Hepatocyte (in vitro differentiated cells): Measurements from ENCODE around the gene MLPH. TPM values are rescaled to one million over a fixed set of nuclear protein-coding genes. Genes with fewer than 3 reads are reported as not detected.
A peak's percentile ranks its signal among the peaks of the same experiment; 100 is the strongest.

Experiments used
- DNase-seq: peaks from one replicate; pipeline ENCODE4 v3.0.0-alpha.2; 2016; ENCODE audit warnings: low spot score
- H2AFZ ChIP-seq: fragments of 200-600 bp; sonication (generic); 2 replicates; pipeline ENCODE4 v1.6.0; 2016; ENCODE audit warnings: antibody characterized with exemption, mild to moderate bottlenecking
- H3K27ac ChIP-seq: fragments of 200-600 bp; sonication (generic); 2 replicates; pipeline ENCODE4 v1.5.1; 2016; ENCODE audit warnings: mild to moderate bottlenecking
- H3K27me3 ChIP-seq: fragments of 200-600 bp; sonication (generic); 2 replicates; pipeline ENCODE4 v1.6.1; 2016
- H3K36me3 ChIP-seq: fragments of 200-600 bp; sonication (generic); replicated peaks from 2 replicates; pipeline ENCODE4 v1.5.1; 2016; ENCODE audit warnings: low read depth; ENCODE audit not compliant: insufficient read depth
- H3K4me1 ChIP-seq: fragments of 200-600 bp; sonication (generic); 2 replicates; pipeline ENCODE4 v1.5.1; 2016; ENCODE audit warnings: mild to moderate bottlenecking, moderate library complexity; ENCODE audit not compliant: insufficient read depth
- H3K4me2 ChIP-seq: fragments of 200-600 bp; sonication (generic); 2 replicates; pipeline ENCODE4 v1.6.0; 2016
- H3K4me3 ChIP-seq: fragments of 200-600 bp; sonication (generic); 2 replicates; pipeline ENCODE4 v1.5.1; 2016; ENCODE audit warnings: mild to moderate bottlenecking
- H3K79me2 ChIP-seq: fragments of 200-600 bp; sonication (generic); 2 replicates; pipeline ENCODE4 v1.6.0; 2017; ENCODE audit warnings: mild to moderate bottlenecking
- H3K9me2 ChIP-seq: fragments of 200-600 bp; sonication (generic); replicated peaks from 2 replicates; pipeline ENCODE4 v1.6.0; 2017; ENCODE audit warnings: mild to moderate bottlenecking; ENCODE audit not compliant: insufficient read depth
- H3K9me3 ChIP-seq: fragments of 200-600 bp; sonication (generic); 2 replicates; pipeline ENCODE4 v1.5.1; 2016; ENCODE audit warnings: low read depth, mild to moderate bottlenecking
- H4K20me1 ChIP-seq: fragments of 200-600 bp; sonication (generic); 2 replicates; pipeline ENCODE4 v1.6.0; 2016; ENCODE audit warnings: mild to moderate bottlenecking; ENCODE audit not compliant: insufficient read depth, poor library complexity, severe bottlenecking
- CTCF ChIP-seq: fragments of 200-600 bp; sonication (generic); IDR thresholded peaks from 2 replicates; pipeline ENCODE4 v1.5.1; 2016; ENCODE audit warnings: antibody characterized with exemption, mild to moderate bottlenecking; ENCODE audit not compliant: poor library complexity
- EZH2 ChIP-seq: fragments of 200-600 bp; sonication (generic); IDR thresholded peaks from 2 replicates; pipeline ENCODE4 v1.6.1; 2016; ENCODE audit warnings: antibody characterized with exemption, mild to moderate bottlenecking, borderline replicate concordance
- EZH2phosphoT487 ChIP-seq: fragments of 200-600 bp; sonication (generic); IDR thresholded peaks from one replicate; pipeline ENCODE4 v1.6.1; 2018; ENCODE audit warnings: antibody characterized with exemption, mild to moderate bottlenecking, low read depth, moderate library complexity; ENCODE audit not compliant: unreplicated experiment, severe bottlenecking
- WGBS: methylation state at CpG from one replicate; pipeline ENCODE4 v1.1.6; 2016; ENCODE audit warnings: low lambda C conversion rate; ENCODE audit errors: missing lambda C conversion rate; 5-methylcytosine and 5-hydroxymethylcytosine counted together
- polyA plus RNA-seq: library from polyadenylated mRNA; unstranded; fragments of >200 nt; fragmentation: Nextera tagmentation; extraction: Ambion mirVana; gene quantifications from 2 replicates; pipeline ENCODE4 v1.2.1, GENCODE V29; 2016
- total RNA-seq: library from RNA; depleted of rRNA; stranded (reverse); fragments of >200 nt; gene quantifications from 2 replicates; pipeline ENCODE4 v1.2.3, GENCODE V29; 2014

The MLPH gene
- total and polyA plus RNA-seq, 2 experiments from 2014 or later = 6.7 to 12.3 TPM

GRCh38 chr2:237448171-237448570 lies 38.9 kb upstream of the MLPH start:
- Histone ChIP-seq H3K4me1 (peaks cover 5% of the 10 kb centered on the region), H3K79me2 (no peaks in the 10 kb centered on the region), H3K9me3 (no peaks in the 10 kb centered on the region), H3K4me3 (no peak overlapping the region), H2AFZ (no peak overlapping the region), H3K36me3 (no peaks in the 10 kb centered on the region), H4K20me1 (no peaks in the 10 kb centered on the region), H3K27ac (no peak overlapping the region), H3K4me2 (no peak overlapping the region), H3K9me2 (no peaks in the 10 kb centered on the region), H3K27me3 (no peaks in the 10 kb centered on the region)
- TF ChIP-seq EZH2 (no peak), CTCF (no peak), EZH2phosphoT487 (no peak)
- WGBS = 87% methylated on average over 7 of the region's 7 CpGs
- no peak for DNase-seq

- Histone ChIP-seq H3K9me2 (no peaks in the 10 kb centered on the region), H2AFZ (no peak overlapping the region), H3K27ac (no peak overlapping the region), H3K36me3 (no peaks in the 10 kb centered on the region), H3K4me2 (no peak overlapping the region), H3K4me3 (no peak overlapping the region), H4K20me1 (no peaks in the 10 kb centered on the region), H3K4me1 (peaks cover 5% of the 10 kb centered on the region), H3K9me3 (no peaks in the 10 kb centered on the region), H3K79me2 (no peaks in the 10 kb centered on the region), H3K27me3 (no peaks in the 10 kb centered on the region)
- TF ChIP-seq EZH2 (no peak), EZH2phosphoT487 (no peak), CTCF (no peak)
- DNase-seq = no peak
- WGBS = 93% methylated on average over 6 of the region's 6 CpGs
Observed at GRCh38 chr2:237448626-237449025, 38.4 kb upstream of the MLPH start.

- no peaks in the 10 kb centered on the region for H4K20me1 ChIP-seq
- H3K27ac ChIP-seq = peak overlapping the region; percentile 43
- no peaks in the 10 kb centered on the region for H3K36me3 ChIP-seq
- H3K9me2 ChIP-seq = no peaks in the 10 kb centered on the region
- no peaks in the 10 kb centered on the region for H3K79me2 ChIP-seq
- peak overlapping the region; percentile 37 for H3K4me2 ChIP-seq
- no peak overlapping the region for H3K4me3 ChIP-seq
- no peaks in the 10 kb centered on the region for H3K27me3 ChIP-seq
- TF ChIP-seq CTCF (no peak), EZH2 (no peak), EZH2phosphoT487 (no peak)
- peaks cover 5% of the 10 kb centered on the region for H3K4me1 ChIP-seq
- H2AFZ ChIP-seq = no peak overlapping the region
- 60% methylated on average over 13 of the region's 13 CpGs for WGBS
- no peaks in the 10 kb centered on the region for H3K9me3 ChIP-seq
- DNase-seq = no peak
Observed at GRCh38 chr2:237449193-237449881, 37.7 kb upstream of the MLPH start.
